Measurements from ENCODE around the gene ZNF662.

Gene ZNF662

GRCh38 chr3:42946050-42946449, 40.1 kb downstream of the ZNF662 start:
- DNase-seq, result no peak

GRCh38 chr3:42957573-42957972, 51.6 kb downstream of the ZNF662 start:
- DNase-seq, result no peak

- DNase-seq, result no peak
Measured at GRCh38 chr3:42960282-42960681, 54.3 kb downstream of the ZNF662 start.

GRCh38 chr3:42960786-42961185, 54.8 kb downstream of the ZNF662 start:
- no peak for DNase-seq

GRCh38 chr3:42961633-42962032, 55.7 kb downstream of the ZNF662 start:
- DNase-seq, result no peak

GRCh38 chr3:42963269-42963668, 57.3 kb downstream of the ZNF662 start:
- DNase-seq, result no peak

GRCh38 chr3:42964266-42964665, 58.3 kb downstream of the ZNF662 start:
- DNase-seq, result no peak
